Ectodermal cell (in vitro differentiated cells): ENCODE measurements around the gene GPC4.

ENCODE experiments used
- H3K27ac ChIP-seq: 2 replicates; pipeline ENCODE4 v1.7.0; 2013; ENCODE audit warnings: mild to moderate bottlenecking, low read depth, low read length; ENCODE audit not compliant: insufficient read depth, poor library complexity, severe bottlenecking
- H3K27me3 ChIP-seq: 2 replicates; pipeline ENCODE4 v1.7.0; 2013; ENCODE audit warnings: mild to moderate bottlenecking, low read length; ENCODE audit not compliant: insufficient read depth, control insufficient read depth, poor library complexity, severe bottlenecking
- H3K36me3 ChIP-seq: one replicate; pipeline ENCODE4 v1.7.0; 2013; ENCODE audit warnings: low read length; ENCODE audit not compliant: control insufficient read depth, insufficient read depth
- H3K4me1 ChIP-seq: one replicate; pipeline ENCODE4 v1.7.0; 2013; ENCODE audit warnings: low read length; ENCODE audit not compliant: control insufficient read depth, insufficient read depth
- H3K4me3 ChIP-seq: 2 replicates; pipeline ENCODE4 v1.7.0; 2013; ENCODE audit warnings: low read depth, low read length, control low read depth; ENCODE audit not compliant: insufficient read depth
- H3K9me3 ChIP-seq: 2 replicates; pipeline ENCODE4 v1.7.0; 2013; ENCODE audit warnings: mild to moderate bottlenecking, low read length, moderate library complexity; ENCODE audit not compliant: control insufficient read depth
- WGBS, 2 experiments: methylation state at CpG; one replicate each; pipeline ENCODE4 v1.1.7; 2013; ENCODE audit warnings: missing lambda C conversion rate in 2 of 2; 5-methylcytosine and 5-hydroxymethylcytosine counted together

Gene GPC4

GRCh38 chrX:133391111-133391510, 24.2 kb downstream of the GPC4 start:
- no peaks in the 10 kb centered on the region for H3K9me3 ChIP-seq
- H3K27ac ChIP-seq = no peak overlapping the region
- no peak overlapping the region for H3K4me3 ChIP-seq
- 89 to 94% methylated on average over 2 to 3 of the region's 3 CpGs for WGBS, 2 experiments
- no peaks in the 10 kb centered on the region for H3K36me3 ChIP-seq
- H3K4me1 ChIP-seq = peaks cover 4% of the 10 kb centered on the region
- no peaks in the 10 kb centered on the region for H3K27me3 ChIP-seq

GRCh38 chrX:133390676-133391075, 24.6 kb downstream of the GPC4 start:
- WGBS, 2 experiments = 79 to 80% methylated on average over 3 to 5 of the region's 5 CpGs
- Histone ChIP-seq H3K4me1 (peaks cover 4% of the 10 kb centered on the region), H3K27me3 (no peaks in the 10 kb centered on the region), H3K27ac (no peak overlapping the region), H3K36me3 (no peaks in the 10 kb centered on the region), H3K4me3 (no peak overlapping the region), H3K9me3 (no peaks in the 10 kb centered on the region)

GRCh38 chrX:133389975-133390374, 25.3 kb downstream of the GPC4 start:
- Histone ChIP-seq H3K4me1 (peaks cover 4% of the 10 kb centered on the region), H3K9me3 (no peaks in the 10 kb centered on the region), H3K27ac (no peak overlapping the region), H3K4me3 (no peak overlapping the region), H3K27me3 (no peaks in the 10 kb centered on the region), H3K36me3 (no peaks in the 10 kb centered on the region)
- WGBS, 2 experiments = 92 to 95% methylated on average over 6 of the region's 6 CpGs

GRCh38 chrX:133384454-133384853, 30.8 kb downstream of the GPC4 start:
- Histone ChIP-seq H3K4me1 (no peaks in the 10 kb centered on the region), H3K27me3 (no peaks in the 10 kb centered on the region), H3K4me3 (no peak overlapping the region), H3K9me3 (no peaks in the 10 kb centered on the region), H3K36me3 (no peaks in the 10 kb centered on the region), H3K27ac (no peak overlapping the region)
- WGBS, 2 experiments = 86 to 89% methylated on average over 6 of the region's 6 CpGs

- WGBS, 2 experiments = 94 to 95% methylated on average over 9 of the region's 10 CpGs
Observed at GRCh38 chrX:133380711-133381619, 34.3 kb downstream of the GPC4 start.

GRCh38 chrX:133376422-133376821, 38.9 kb downstream of the GPC4 start:
- H3K4me1 ChIP-seq = no peaks in the 10 kb centered on the region
- WGBS, 2 experiments = 86 to 93% methylated on average over 3 of the region's 3 CpGs
- H3K27me3 ChIP-seq = no peaks in the 10 kb centered on the region
- no peak overlapping the region for H3K27ac ChIP-seq
- no peaks in the 10 kb centered on the region for H3K36me3 ChIP-seq
- H3K9me3 ChIP-seq = no peaks in the 10 kb centered on the region
- no peak overlapping the region for H3K4me3 ChIP-seq

More at GRCh38 chrX:133380711-133381619, 34.3 kb downstream of the GPC4 start:
- Histone ChIP-seq H3K9me3 (no peaks in the 10 kb centered on the region), H3K27me3 (no peaks in the 10 kb centered on the region), H3K27ac (no peak overlapping the region), H3K36me3 (no peaks in the 10 kb centered on the region), H3K4me1 (no peaks in the 10 kb centered on the region), H3K4me3 (no peak overlapping the region)

- no peak overlapping the region for H3K4me3 ChIP-seq
- WGBS, 2 experiments = 21% methylated on average over 6 to 7 of the region's 7 CpGs
- no peaks in the 10 kb centered on the region for H3K27me3 ChIP-seq
- H3K9me3 ChIP-seq = no peaks in the 10 kb centered on the region
- no peaks in the 10 kb centered on the region for H3K4me1 ChIP-seq
- no peaks in the 10 kb centered on the region for H3K36me3 ChIP-seq
- H3K27ac ChIP-seq = no peak overlapping the region
Observed at GRCh38 chrX:133375615-133376340, 39.5 kb downstream of the GPC4 start.

- H3K36me3 ChIP-seq = no peaks in the 10 kb centered on the region
- no peaks in the 10 kb centered on the region for H3K9me3 ChIP-seq
- WGBS, 2 experiments = 90% methylated on average over 2 of the region's 2 CpGs; no CpG with 5 or more reads in 1 of the 2 experiments
- H3K27me3 ChIP-seq = no peaks in the 10 kb centered on the region
- no peak overlapping the region for H3K4me3 ChIP-seq
- H3K4me1 ChIP-seq = no peaks in the 10 kb centered on the region
- H3K27ac ChIP-seq = no peak overlapping the region
Observed at GRCh38 chrX:133374874-133375387, 40.4 kb downstream of the GPC4 start.

GRCh38 chrX:133373386-133374079, 41.8 kb downstream of the GPC4 start:
- WGBS, 2 experiments = 95% methylated on average over 2 of the region's 2 CpGs
- Histone ChIP-seq H3K27ac (no peak overlapping the region), H3K4me3 (no peak overlapping the region), H3K4me1 (no peaks in the 10 kb centered on the region), H3K27me3 (no peaks in the 10 kb centered on the region), H3K9me3 (no peaks in the 10 kb centered on the region), H3K36me3 (no peaks in the 10 kb centered on the region)
